Left ventricle myocardium inferior (tissue), 1 donor: ENCODE results near the gene KRTAP3-1. TPM values are rescaled to one million over a fixed set of nuclear protein-coding genes. Genes with fewer than 3 reads are reported as not detected.

ENCODE experiments used
- DNase-seq: peaks from one replicate; pipeline ENCODE4 v3.0.0-alpha.2; 2020
- H3K27ac ChIP-seq: fragments of 200-600 bp; replicated peaks from 2 replicates; pipeline ENCODE4 v1.8.0; 2021
- H3K27me3 ChIP-seq: fragments of 200-600 bp; 2 replicates; pipeline ENCODE4 v1.8.0; 2021; ENCODE audit warnings: low read depth
- H3K36me3 ChIP-seq: fragments of 200-600 bp; 2 replicates; pipeline ENCODE4 v1.8.0; 2021
- H3K4me1 ChIP-seq: fragments of 200-600 bp; 2 replicates; pipeline ENCODE4 v1.8.0; 2021
- H3K4me3 ChIP-seq: fragments of 200-600 bp; 2 replicates; pipeline ENCODE4 v1.8.0; 2021; ENCODE audit warnings: mild to moderate bottlenecking, moderate library complexity
- H3K9me3 ChIP-seq: fragments of 200-600 bp; replicated peaks from 2 replicates; pipeline ENCODE4 v1.8.0; 2021
- CTCF ChIP-seq: fragments of 200-600 bp; IDR thresholded peaks from 2 replicates; pipeline ENCODE4 v1.8.0; 2021; ENCODE audit warnings: antibody characterized with exemption, mild to moderate bottlenecking, borderline replicate concordance
- intact Hi-C: fragments of 100-400 bp; cut with micrococcal nuclease; formaldehyde crosslinking; loops from one replicate; pipeline ENCODE4 v1.11.0; 2022
- total RNA-seq: library from RNA; stranded (reverse); fragmentation: NEBNext Ultra II Directional; extraction: Animal tissue kit (Norgen Biotek cat#: 25700); gene quantifications from one replicate; pipeline ENCODE4 v1.2.1, GENCODE V29; 2021
- donor health status: DM: no; HTN: yes; CAD: no; lungs with severe emphysema.

Gene KRTAP3-1
- total RNA-seq, 1 donor from 2014 or later, result not detected

GRCh38 chr17:40961591-40961990 is 47.3 kb downstream of the KRTAP3-1 start:
- Histone ChIP-seq H3K4me1 (no peaks in the 10 kb centered on the region), H3K36me3 (no peaks in the 10 kb centered on the region), H3K4me3 (no peak overlapping the region), H3K27ac (no peak overlapping the region), H3K9me3 (no peaks in the 10 kb centered on the region), H3K27me3 (peaks cover 49% of the 10 kb centered on the region)
- intact Hi-C loops, result no loop called here
- DNase-seq, result no peak
- TF ChIP-seq CTCF, result no peak

- no peak for TF ChIP-seq CTCF
- Histone ChIP-seq H3K27me3 (peaks cover 56% of the 10 kb centered on the region), H3K4me3 (peak overlapping the region; percentile 1), H3K27ac (no peak overlapping the region), H3K4me1 (no peaks in the 10 kb centered on the region), H3K9me3 (no peaks in the 10 kb centered on the region), H3K36me3 (no peaks in the 10 kb centered on the region)
- no peak for DNase-seq
- intact Hi-C loops, result no loop called here
These were observed 48.8 kb downstream of the KRTAP3-1 start for GRCh38 chr17:40960144-40960543.

Other genes starting within 250 kb of the KRTAP3-1 start
- gene KRT26, start 236.9 kb downstream of the KRTAP3-1 start, total RNA-seq, result not detected
- gene KRT27, start 226.6 kb downstream of the KRTAP3-1 start, total RNA-seq, result not detected
- not detected for gene KRT28, start 209.2 kb downstream of the KRTAP3-1 start, total RNA-seq
- 54.7 TPM for gene KRT10, start 186.5 kb downstream of the KRTAP3-1 start, total RNA-seq
- not detected for gene KRT12, start 141.9 kb downstream of the KRTAP3-1 start, total RNA-seq
- gene KRT20, start 123.9 kb downstream of the KRTAP3-1 start, total RNA-seq, result not detected
- 0.33 TPM for gene KRT23, start 71.5 kb downstream of the KRTAP3-1 start, total RNA-seq
- gene KRT39, start 42.2 kb downstream of the KRTAP3-1 start, total RNA-seq, result not detected
- not detected for gene KRT40, start 24.8 kb downstream of the KRTAP3-1 start, total RNA-seq
- gene KRTAP3-3, start 15.0 kb downstream of the KRTAP3-1 start, total RNA-seq, result not detected
- gene KRTAP3-2, start 9.2 kb downstream of the KRTAP3-1 start, total RNA-seq, result not detected
- gene KRTAP1-5, start 18.1 kb upstream of the KRTAP3-1 start, total RNA-seq, result not detected
- not detected for gene KRTAP1-4, start 21.1 kb upstream of the KRTAP3-1 start, total RNA-seq
- not detected for gene KRTAP1-3, start 25.7 kb upstream of the KRTAP3-1 start, total RNA-seq
- not detected for gene KRTAP1-1, start 32.3 kb upstream of the KRTAP3-1 start, total RNA-seq
- gene KRTAP2-1, start 38.2 kb upstream of the KRTAP3-1 start, total RNA-seq, result not detected
- not detected for gene KRTAP2-2, start 46.1 kb upstream of the KRTAP3-1 start, total RNA-seq
- gene KRTAP2-3, start 51.0 kb upstream of the KRTAP3-1 start, total RNA-seq, result not detected
- not detected for gene KRTAP2-4, start 56.8 kb upstream of the KRTAP3-1 start, total RNA-seq
- gene KRTAP4-7, start 75.0 kb upstream of the KRTAP3-1 start, total RNA-seq, result not detected
- not detected for gene KRTAP4-8, start 89.0 kb upstream of the KRTAP3-1 start, total RNA-seq
- not detected for gene KRTAP4-16, start 93.1 kb upstream of the KRTAP3-1 start, total RNA-seq
- gene KRTAP4-9, start 96.3 kb upstream of the KRTAP3-1 start, total RNA-seq, result not detected
- gene KRTAP4-11, start 109.2 kb upstream of the KRTAP3-1 start, total RNA-seq, result not detected
- gene KRTAP4-12, start 115.1 kb upstream of the KRTAP3-1 start, total RNA-seq, result not detected
- gene KRTAP4-6, start 131.4 kb upstream of the KRTAP3-1 start, total RNA-seq, result not detected
- not detected for gene KRTAP4-5, start 140.7 kb upstream of the KRTAP3-1 start, total RNA-seq
- gene KRTAP4-4, start 151.6 kb upstream of the KRTAP3-1 start, total RNA-seq, result not detected
- not detected for gene KRTAP4-3, start 159.1 kb upstream of the KRTAP3-1 start, total RNA-seq
- not detected for gene KRTAP4-2, start 169.1 kb upstream of the KRTAP3-1 start, total RNA-seq
- not detected for gene KRTAP4-1, start 175.8 kb upstream of the KRTAP3-1 start, total RNA-seq
- not detected for gene KRTAP9-1, start 180.8 kb upstream of the KRTAP3-1 start, total RNA-seq
- gene KRTAP9-2, start 217.5 kb upstream of the KRTAP3-1 start, total RNA-seq, result not detected
- gene KRTAP9-3, start 223.3 kb upstream of the KRTAP3-1 start, total RNA-seq, result not detected
- gene KRTAP9-8, start 228.9 kb upstream of the KRTAP3-1 start, total RNA-seq, result not detected
- not detected for gene KRTAP9-4, start 240.6 kb upstream of the KRTAP3-1 start, total RNA-seq
- not detected for gene KRTAP9-9, start 246.3 kb upstream of the KRTAP3-1 start, total RNA-seq